22Rv1 (cell line): Measurements from ENCODE around the gene TANGO2.

ENCODE experiments used
- H3K27ac ChIP-seq: fragments of 450-650 bp; 2 replicates; pipeline ENCODE4 v1.5.1; 2017
- ZFX ChIP-seq: fragments of 450-650 bp; IDR thresholded peaks from 2 replicates; pipeline ENCODE4 v1.6.1; 2017; ENCODE audit warnings: antibody characterized with exemption, borderline replicate concordance
- TF ChIP-seq, protein P1 (sequence below): fragments of 450-650 bp; IDR thresholded peaks from 2 replicates; pipeline ENCODE4 v1.5.1; 2017; ENCODE audit warnings: mild to moderate bottlenecking

The TANGO2 gene

DNA sequence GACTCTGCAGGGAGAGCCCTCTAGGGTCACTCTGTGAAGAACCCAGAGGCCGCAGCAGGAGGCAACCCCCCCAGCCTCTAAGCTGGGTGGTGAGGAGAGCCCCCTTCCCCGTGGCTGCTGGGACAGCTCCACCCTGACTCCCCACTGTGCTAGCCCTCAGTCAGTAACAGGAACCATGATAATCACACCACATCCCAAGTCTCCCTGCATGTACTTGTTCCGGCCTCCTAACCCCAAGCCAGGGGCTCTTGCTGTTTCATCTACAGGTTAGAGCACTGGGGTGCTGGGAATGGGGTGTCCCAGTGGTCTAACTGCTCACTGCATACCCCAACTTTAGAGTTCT is 31.2 kb upstream of the TANGO2 start:
- H3K27ac ChIP-seq, result no peak overlapping the region
- TF ChIP-seq, protein P1, sequence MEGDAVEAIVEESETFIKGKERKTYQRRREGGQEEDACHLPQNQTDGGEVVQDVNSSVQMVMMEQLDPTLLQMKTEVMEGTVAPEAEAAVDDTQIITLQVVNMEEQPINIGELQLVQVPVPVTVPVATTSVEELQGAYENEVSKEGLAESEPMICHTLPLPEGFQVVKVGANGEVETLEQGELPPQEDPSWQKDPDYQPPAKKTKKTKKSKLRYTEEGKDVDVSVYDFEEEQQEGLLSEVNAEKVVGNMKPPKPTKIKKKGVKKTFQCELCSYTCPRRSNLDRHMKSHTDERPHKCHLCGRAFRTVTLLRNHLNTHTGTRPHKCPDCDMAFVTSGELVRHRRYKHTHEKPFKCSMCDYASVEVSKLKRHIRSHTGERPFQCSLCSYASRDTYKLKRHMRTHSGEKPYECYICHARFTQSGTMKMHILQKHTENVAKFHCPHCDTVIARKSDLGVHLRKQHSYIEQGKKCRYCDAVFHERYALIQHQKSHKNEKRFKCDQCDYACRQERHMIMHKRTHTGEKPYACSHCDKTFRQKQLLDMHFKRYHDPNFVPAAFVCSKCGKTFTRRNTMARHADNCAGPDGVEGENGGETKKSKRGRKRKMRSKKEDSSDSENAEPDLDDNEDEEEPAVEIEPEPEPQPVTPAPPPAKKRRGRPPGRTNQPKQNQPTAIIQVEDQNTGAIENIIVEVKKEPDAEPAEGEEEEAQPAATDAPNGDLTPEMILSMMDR, result no peak
- no peak for TF ChIP-seq ZFX

DNA sequence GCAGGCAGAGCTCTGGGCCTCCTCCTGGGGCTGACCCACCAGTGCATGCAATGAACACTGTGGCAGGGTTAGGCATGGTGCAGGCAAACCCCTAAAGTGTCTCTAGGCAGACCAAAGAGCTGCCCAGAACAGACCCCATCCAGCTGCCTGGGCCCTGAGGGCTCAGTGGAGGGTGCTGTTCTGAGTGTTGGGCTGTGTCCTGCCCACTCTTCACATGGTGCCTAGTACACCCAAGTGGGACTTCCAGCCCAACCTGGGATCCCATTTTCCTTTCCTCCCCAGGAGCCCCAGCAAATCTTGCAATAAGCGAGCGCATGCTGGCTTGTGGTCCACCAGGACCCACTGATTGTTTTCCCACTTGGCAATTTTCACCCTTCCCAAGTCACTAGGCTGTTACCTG is 30.7 kb upstream of the TANGO2 start:
- H3K27ac ChIP-seq, result no peak overlapping the region
- TF ChIP-seq, protein P1, result no peak
- TF ChIP-seq ZFX, result no peak

DNA sequence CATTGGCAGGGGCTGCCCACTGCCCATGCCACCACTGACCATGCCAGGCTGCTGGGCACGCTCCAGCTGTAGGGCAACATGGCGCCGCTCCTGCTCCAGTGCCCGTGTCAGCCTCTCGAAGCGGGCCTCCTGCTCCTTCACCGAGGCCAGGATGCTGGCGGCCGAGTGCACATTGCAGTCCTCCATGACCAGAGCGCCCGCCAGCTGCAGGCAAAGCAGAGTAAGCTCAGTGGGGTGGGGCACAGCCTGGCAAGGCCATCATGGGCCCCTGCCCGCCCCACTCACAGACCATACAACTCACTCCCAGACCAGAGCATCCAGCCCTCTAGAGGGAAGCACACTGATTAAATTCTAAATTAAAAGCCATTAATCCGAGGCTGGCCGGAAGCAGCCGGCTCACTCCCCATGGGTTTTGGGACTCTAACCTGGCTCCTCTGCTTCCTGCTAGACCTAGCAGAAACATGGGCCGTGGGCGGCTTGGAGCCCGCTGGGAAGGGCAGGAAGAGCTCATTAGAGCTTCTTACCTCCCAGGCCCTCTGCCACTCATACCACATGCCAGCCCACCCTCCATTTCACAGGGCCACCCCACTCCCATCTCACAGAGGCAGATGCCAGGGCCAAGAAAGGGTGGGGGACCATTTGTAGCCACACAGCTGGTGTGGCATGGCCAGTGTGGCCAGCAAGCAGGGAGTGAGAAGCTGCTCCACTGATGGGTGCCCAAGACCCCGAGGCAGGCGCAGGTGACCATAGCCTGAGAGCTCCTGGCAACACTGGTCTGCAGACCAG is 30.1 kb upstream of the TANGO2 start:
- TF ChIP-seq, protein P1, result no peak
- TF ChIP-seq ZFX, result no peak
- no peak overlapping the region for H3K27ac ChIP-seq

DNA sequence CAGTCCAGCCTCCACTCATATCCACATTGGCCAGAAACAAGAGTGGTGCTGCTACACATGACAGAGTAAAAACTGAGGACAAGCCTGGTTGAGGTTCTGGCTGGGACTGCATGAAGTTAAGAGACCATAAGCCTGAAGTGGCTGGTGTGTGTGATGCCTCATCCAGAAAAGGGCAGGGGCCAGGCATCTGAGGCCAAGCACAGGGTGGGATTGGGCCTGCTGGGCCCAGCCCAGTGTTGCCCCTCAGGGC is 29.6 kb upstream of the TANGO2 start:
- no peak overlapping the region for H3K27ac ChIP-seq
- TF ChIP-seq, protein P1, result no peak
- TF ChIP-seq ZFX, result no peak

DNA sequence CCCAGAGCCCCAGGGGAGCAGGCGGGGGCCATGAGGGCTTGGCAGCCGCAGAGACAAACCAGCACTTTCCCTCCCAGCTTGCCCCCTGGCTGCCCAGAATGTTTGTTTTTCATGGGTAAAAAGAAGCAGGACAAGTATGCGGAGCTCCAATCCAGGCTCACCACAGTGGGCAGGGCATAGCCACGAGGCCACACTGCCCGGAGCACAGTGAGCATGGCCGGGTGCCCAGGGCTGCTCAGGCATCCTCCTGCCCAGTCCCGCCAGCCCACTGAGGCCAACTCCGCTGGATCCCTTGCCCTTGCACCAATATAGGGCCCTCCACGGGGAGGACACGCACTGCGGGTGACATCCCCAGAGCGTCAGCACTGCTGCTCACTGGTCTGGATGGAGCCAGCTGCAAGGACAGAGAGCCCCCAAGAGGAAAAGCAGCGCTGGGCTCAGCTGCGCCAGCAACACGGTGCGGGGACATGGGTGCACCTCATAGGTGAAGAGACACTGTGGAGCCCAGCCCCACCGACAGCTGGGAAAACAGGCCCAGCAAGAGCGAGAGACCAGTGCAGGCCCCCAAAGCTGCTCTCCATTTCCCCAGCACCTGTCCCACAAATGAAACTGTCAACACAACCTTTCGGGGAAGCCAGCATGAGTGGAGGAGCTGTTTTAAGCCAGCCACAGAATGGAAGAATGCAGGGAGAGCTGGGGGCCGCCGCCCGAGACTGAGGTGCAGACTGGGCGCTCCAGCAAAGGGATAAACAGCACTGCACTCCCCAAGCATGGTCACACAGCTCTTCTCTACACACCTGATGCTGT is 29.1 kb upstream of the TANGO2 start:
- TF ChIP-seq ZFX, result no peak
- TF ChIP-seq, protein P1, result no peak
- no peak overlapping the region for H3K27ac ChIP-seq

DNA sequence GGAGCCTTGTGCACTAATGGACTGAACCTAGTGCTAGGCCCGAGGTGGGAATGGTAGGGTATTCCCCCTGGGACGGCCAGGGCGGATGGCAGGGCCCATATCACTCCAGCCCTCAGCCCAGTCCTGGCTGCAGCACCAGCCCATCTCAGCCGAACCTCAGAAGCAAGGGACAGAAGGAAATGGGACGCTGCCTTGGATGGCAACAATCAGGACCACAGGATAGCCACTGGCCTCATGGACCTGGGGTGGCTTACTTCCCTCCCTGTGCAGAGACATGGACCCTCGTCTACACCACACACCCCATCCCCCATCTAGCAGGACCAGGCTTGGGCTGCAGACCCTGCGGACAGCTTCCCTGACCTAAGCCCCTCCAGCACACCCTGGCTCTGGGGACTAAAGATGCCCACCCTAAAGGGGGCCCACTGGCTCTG is 28.4 kb upstream of the TANGO2 start:
- no peak for TF ChIP-seq ZFX
- TF ChIP-seq, protein P1, result no peak

DNA sequence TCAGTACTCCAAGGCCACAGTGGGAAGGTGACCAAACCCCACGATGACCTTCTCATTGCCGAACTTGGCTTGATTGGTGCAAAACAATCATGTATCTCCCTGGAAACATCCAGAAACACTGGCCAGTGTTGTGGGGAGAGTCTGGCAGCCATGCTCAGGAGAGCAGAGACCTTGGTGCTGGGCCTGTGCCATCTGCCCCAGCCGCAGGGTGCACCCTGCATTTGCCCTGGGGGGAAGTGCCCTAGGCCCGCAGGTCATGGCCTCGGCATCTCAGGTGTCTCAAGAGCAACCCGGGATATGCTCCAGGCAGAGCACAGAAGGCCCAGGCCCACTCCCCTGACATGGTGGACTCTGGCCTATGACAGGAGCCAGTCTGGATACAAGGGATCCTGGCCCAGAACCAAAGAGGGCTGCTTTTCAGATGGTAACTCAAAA is 28.0 kb upstream of the TANGO2 start:
- TF ChIP-seq, protein P1, result no peak
- no peak for TF ChIP-seq ZFX
- H3K27ac ChIP-seq, result no peak overlapping the region

More for the DNA sequence above, 28.4 kb upstream of the TANGO2 start:
- no peak overlapping the region for H3K27ac ChIP-seq
